OCI-LY1 (cell line): Measurements from ENCODE around the gene TMEM37.

Experiments used
- H2AFZ ChIP-seq: fragments of 200-600 bp; sonication (generic), shearing (Covaris generic); 2 replicates; pipeline ENCODE4 v1.6.0; 2014; ENCODE audit warnings: antibody characterized with exemption, mild to moderate bottlenecking, low read length
- H3F3A ChIP-seq: fragments of 200-600 bp; sonication (generic), shearing (Covaris generic); 2 replicates; pipeline ENCODE4 v1.6.0; 2014; ENCODE audit warnings: mild to moderate bottlenecking, antibody characterized with exemption, low read length, moderate library complexity; ENCODE audit not compliant: insufficient read depth
- H3K27ac ChIP-seq: fragments of 200-600 bp; sonication (generic); 2 replicates; pipeline ENCODE4 v1.5.1; 2014; ENCODE audit warnings: low read length, mixed run types, mild to moderate bottlenecking, low read depth; ENCODE audit not compliant: poor library complexity, severe bottlenecking
- H3K27me3 ChIP-seq: fragments of 200-600 bp; sonication (generic); 2 replicates; pipeline ENCODE4 v1.6.0; 2014; ENCODE audit warnings: antibody characterized with exemption, mild to moderate bottlenecking, low read length, moderate library complexity; ENCODE audit not compliant: insufficient read depth
- H3K36me3 ChIP-seq: fragments of 200-600 bp; sonication (generic); 2 replicates; pipeline ENCODE4 v1.6.1; 2014; ENCODE audit warnings: mild to moderate bottlenecking, antibody characterized with exemption, low read length, moderate library complexity, mixed read lengths; ENCODE audit not compliant: insufficient read depth
- H3K4me1 ChIP-seq: fragments of 200-600 bp; sonication (generic); 2 replicates; pipeline ENCODE4 v1.5.1; 2014; ENCODE audit warnings: mild to moderate bottlenecking, low read length, moderate library complexity; ENCODE audit not compliant: insufficient read depth, severe bottlenecking
- H3K4me2 ChIP-seq: fragments of 200-600 bp; sonication (generic), shearing (Covaris generic); 2 replicates; pipeline ENCODE4 v1.6.1; 2014; ENCODE audit warnings: low read length
- H3K4me3 ChIP-seq: fragments of 200-600 bp; sonication (generic); 2 replicates; pipeline ENCODE4 v1.5.1; 2014; ENCODE audit warnings: low read length, low read depth, mild to moderate bottlenecking, mixed read lengths; ENCODE audit not compliant: poor library complexity, severe bottlenecking
- H3K79me2 ChIP-seq: fragments of 200-600 bp; shearing (Covaris generic); 2 replicates; pipeline ENCODE4 v1.6.1; 2016; ENCODE audit warnings: mixed run types, low read length, mixed read lengths; ENCODE audit not compliant: insufficient read depth
- H3K9ac ChIP-seq: fragments of 200-600 bp; sonication (generic), shearing (Covaris generic); 2 replicates; pipeline ENCODE4 v1.6.1; 2014; ENCODE audit warnings: mild to moderate bottlenecking, low read length, mixed read lengths
- H3K9me2 ChIP-seq: fragments of 200-600 bp; sonication (generic), shearing (Covaris generic); 2 replicates; pipeline ENCODE4 v1.6.1; 2014; ENCODE audit warnings: low read depth, mild to moderate bottlenecking, low read length, mixed read lengths
- H3K9me3 ChIP-seq: fragments of 200-600 bp; shearing (Covaris generic); 2 replicates; pipeline ENCODE4 v1.6.1; 2014; ENCODE audit warnings: low read length, mixed read lengths
- H4K20me1 ChIP-seq: fragments of 200-600 bp; sonication (generic), shearing (Covaris generic); 2 replicates; pipeline ENCODE4 v1.6.0; 2016; ENCODE audit warnings: mild to moderate bottlenecking, low read length; ENCODE audit not compliant: insufficient read depth
- EZH2 ChIP-seq: fragments of 200-600 bp; sonication (generic), shearing (Covaris generic); IDR thresholded peaks from 2 replicates; pipeline ENCODE4 v1.8.0; 2017; ENCODE audit warnings: borderline replicate concordance, mixed run types, mild to moderate bottlenecking, antibody characterized with exemption, low read length, moderate library complexity, mixed read lengths
- TF ChIP-seq, protein P1 (sequence below): fragments of 200-600 bp; sonication (generic), shearing (Covaris generic); IDR thresholded peaks from 2 replicates; pipeline ENCODE4 v1.5.1; 2017; ENCODE audit warnings: mild to moderate bottlenecking, antibody characterized with exemption, low read length, moderate library complexity, mixed read lengths

Gene TMEM37

DNA sequence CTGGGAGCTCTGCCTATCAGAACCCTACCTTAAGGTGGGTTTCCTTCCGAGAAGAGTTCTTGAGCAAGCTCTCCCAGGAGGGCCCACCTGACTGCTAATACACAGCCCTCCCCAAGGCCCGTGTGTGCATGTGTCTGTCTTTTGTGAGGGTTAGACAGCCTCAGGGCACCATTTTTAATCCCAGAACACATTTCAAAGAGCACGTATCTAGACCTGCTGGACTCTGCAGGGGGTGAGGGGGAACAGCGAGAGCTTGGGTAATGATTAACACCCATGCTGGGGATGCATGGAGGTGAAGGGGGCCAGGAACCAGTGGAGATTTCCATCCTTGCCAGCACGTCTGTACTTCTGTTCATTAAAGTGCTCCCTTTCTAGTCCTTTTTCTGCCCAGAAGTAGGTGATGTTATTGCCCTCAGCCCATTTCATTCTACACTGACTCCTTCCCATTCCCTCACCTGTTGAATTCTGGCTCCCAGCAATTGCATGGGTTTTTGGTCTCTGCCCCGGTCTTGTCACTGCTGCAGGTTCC, 6.5 kb downstream of the TMEM37 start:
- H3K79me2 ChIP-seq, result no peaks in the 10 kb centered on the region
- H3K36me3 ChIP-seq, result no peaks in the 10 kb centered on the region
- no peak overlapping the region for H3K27ac ChIP-seq
- peaks cover 3% of the 10 kb centered on the region for H3K27me3 ChIP-seq
- H4K20me1 ChIP-seq, result no peaks in the 10 kb centered on the region
- H3K4me1 ChIP-seq, result no peaks in the 10 kb centered on the region
- no peaks in the 10 kb centered on the region for H3K9me3 ChIP-seq
- H3K9ac ChIP-seq, result no peak overlapping the region
- no peak overlapping the region for H3K4me2 ChIP-seq
- no peaks in the 10 kb centered on the region for H3K9me2 ChIP-seq
- no peak overlapping the region for H2AFZ ChIP-seq
- TF ChIP-seq, protein P1, sequence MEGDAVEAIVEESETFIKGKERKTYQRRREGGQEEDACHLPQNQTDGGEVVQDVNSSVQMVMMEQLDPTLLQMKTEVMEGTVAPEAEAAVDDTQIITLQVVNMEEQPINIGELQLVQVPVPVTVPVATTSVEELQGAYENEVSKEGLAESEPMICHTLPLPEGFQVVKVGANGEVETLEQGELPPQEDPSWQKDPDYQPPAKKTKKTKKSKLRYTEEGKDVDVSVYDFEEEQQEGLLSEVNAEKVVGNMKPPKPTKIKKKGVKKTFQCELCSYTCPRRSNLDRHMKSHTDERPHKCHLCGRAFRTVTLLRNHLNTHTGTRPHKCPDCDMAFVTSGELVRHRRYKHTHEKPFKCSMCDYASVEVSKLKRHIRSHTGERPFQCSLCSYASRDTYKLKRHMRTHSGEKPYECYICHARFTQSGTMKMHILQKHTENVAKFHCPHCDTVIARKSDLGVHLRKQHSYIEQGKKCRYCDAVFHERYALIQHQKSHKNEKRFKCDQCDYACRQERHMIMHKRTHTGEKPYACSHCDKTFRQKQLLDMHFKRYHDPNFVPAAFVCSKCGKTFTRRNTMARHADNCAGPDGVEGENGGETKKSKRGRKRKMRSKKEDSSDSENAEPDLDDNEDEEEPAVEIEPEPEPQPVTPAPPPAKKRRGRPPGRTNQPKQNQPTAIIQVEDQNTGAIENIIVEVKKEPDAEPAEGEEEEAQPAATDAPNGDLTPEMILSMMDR, result no peak
- no peak for TF ChIP-seq EZH2
- H3K4me3 ChIP-seq, result no peak overlapping the region
- no peaks in the 10 kb centered on the region for H3F3A ChIP-seq

DNA sequence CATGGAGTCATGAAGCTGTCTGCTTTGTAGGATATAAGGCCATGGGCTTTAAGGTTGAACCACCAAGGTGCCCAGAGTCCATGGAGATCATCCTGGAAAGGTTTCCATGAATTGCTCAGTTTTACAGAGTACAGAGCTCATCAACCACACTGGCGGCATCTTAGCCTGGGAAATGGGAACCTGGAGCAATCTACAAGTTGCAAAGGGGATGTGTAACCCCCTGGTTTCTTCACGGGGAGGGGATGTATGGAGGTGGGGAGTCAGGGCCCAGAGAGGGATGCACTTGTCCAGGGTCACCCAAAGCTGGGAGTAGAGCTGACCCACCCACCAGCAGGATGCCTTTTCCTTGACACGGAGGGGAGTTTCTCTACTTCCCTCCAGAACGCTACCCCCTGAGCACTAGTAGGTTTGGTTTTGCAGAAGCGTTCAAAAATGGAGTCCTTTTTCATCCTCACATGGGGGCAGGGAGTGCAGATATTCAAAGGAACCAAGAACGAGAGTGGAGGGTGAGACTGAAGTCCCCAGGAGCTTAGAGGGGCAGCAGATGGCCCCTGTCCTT, 7.2 kb downstream of the TMEM37 start:
- Histone ChIP-seq H3K4me3 (no peak overlapping the region), H3K9ac (no peak overlapping the region), H3K4me2 (no peak overlapping the region), H3K4me1 (no peaks in the 10 kb centered on the region), H3K9me3 (no peaks in the 10 kb centered on the region), H4K20me1 (no peaks in the 10 kb centered on the region), H3K27ac (no peak overlapping the region), H3F3A (no peaks in the 10 kb centered on the region), H3K36me3 (no peaks in the 10 kb centered on the region), H3K27me3 (peaks cover 2% of the 10 kb centered on the region; the same call in 1 of the 2 replicates), H3K79me2 (no peaks in the 10 kb centered on the region), H2AFZ (no peak overlapping the region), H3K9me2 (no peaks in the 10 kb centered on the region)
- no peak for TF ChIP-seq EZH2
- TF ChIP-seq, protein P1, result no peak

DNA sequence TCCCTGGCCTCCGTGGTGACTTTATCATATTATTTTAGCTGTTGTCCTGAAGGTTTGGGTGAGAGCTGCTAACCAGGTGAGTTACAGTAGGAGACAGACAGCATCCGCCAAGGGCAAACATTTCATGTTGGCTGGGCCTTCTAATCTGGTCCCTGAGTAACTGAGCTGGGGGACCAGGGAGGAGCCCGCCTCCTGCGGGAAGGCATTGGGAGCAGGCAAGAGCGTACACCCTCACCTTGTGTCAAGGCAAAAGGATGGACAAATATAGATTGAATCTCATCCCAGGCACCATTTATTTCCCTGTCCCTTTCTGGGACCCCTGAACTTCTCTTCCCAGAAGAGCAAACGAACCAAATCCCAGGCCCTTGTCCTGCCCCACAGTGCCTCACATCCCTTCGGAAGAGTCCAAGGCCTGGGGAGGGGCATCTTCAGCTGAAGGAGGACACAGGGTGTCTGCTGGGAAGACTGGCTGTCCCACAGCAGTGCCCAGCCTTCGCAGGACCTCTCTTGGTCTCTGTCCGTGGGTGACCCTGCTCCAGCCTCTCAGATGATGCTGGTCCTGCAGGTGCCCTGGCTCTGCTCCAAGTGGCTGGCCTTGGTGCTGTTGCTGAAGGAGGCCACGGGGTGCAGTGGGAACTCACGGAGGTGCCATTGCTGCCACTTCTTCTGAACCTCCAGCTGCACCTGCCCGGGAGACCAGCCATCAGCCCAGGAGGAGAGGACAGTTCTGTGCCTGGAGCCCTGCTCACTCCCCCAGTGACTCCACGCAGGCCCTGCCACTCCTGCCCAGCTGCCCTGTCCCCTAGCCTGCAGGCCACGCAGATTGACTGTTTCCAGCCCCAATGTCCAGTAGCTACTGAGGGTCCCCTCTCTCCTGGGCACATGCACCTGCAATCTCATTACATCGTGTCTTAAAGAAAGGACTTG, 8.2 kb downstream of the TMEM37 start:
- Histone ChIP-seq H3K79me2 (no peaks in the 10 kb centered on the region), H3K4me1 (no peaks in the 10 kb centered on the region), H4K20me1 (no peaks in the 10 kb centered on the region), H3K27ac (no peak overlapping the region), H3K9me3 (no peaks in the 10 kb centered on the region), H3K36me3 (no peaks in the 10 kb centered on the region), H3K9me2 (no peaks in the 10 kb centered on the region), H3K9ac (no peak overlapping the region), H3K27me3 (no peaks in the 10 kb centered on the region), H3K4me3 (no peak overlapping the region), H2AFZ (no peak overlapping the region), H3F3A (no peaks in the 10 kb centered on the region), H3K4me2 (no peak overlapping the region)
- TF ChIP-seq, protein P1, result no peak
